Testis (tissue), 3 donors: ENCODE results near the gene SLC22A23. TPM values are rescaled to one million over a fixed set of nuclear protein-coding genes. Genes with fewer than 3 reads are reported as not detected.

Source experiments
- DNase-seq: peaks from one replicate; pipeline ENCODE4 v3.0.0-alpha.2; 2019
- H3K27ac ChIP-seq, 2 donors: fragments of 200-600 bp; sonication (generic); one replicate each; pipeline ENCODE4 v1.5.1; 2019
- H3K27me3 ChIP-seq: fragments of 200-600 bp; sonication (generic); one replicate; pipeline ENCODE4 v1.5.1; 2019
- H3K36me3 ChIP-seq: fragments of 200-600 bp; sonication (generic); one replicate; pipeline ENCODE4 v1.5.1; 2017; ENCODE audit warnings: low read depth; ENCODE audit errors: missing control alignments
- H3K4me1 ChIP-seq: fragments of 200-600 bp; sonication (generic); one replicate; pipeline ENCODE4 v1.5.1; 2019
- H3K4me3 ChIP-seq, 2 donors: fragments of 200-600 bp; sonication (generic); one replicate each; pipeline ENCODE4 v1.5.1; 2017 to 2019
- H3K9me3 ChIP-seq: fragments of 200-600 bp; sonication (generic); one replicate; pipeline ENCODE4 v1.5.1; 2017
- CTCF ChIP-seq, 3 experiments: fragments of 450-650 bp in 2 of 3; fragments of 200-600 bp in 1 of 3; sonication (generic) in 1 of 3; IDR thresholded peaks; one replicate each; pipeline ENCODE4 v1.5.1; 2016 to 2019; ENCODE audit warnings: antibody characterized with exemption in 3 of 3, mild to moderate bottlenecking in 2 of 3, moderate library complexity in 1 of 3
- POLR2A ChIP-seq: fragments of 450-650 bp; IDR thresholded peaks from one replicate; pipeline ENCODE4 v1.6.1; 2017; ENCODE audit warnings: antibody characterized with exemption, mild to moderate bottlenecking, moderate library complexity
- WGBS, 2 donors: methylation state at CpG; one replicate each; pipeline ENCODE4 v1.1.5; 2018; 5-methylcytosine and 5-hydroxymethylcytosine counted together
- intact Hi-C: fragments of 100-400 bp; cut with DNase I; formaldehyde crosslinking; loops from one replicate; pipeline ENCODE4 v1.15.1; 2023; ENCODE audit warnings: low total_unique reads
- polyA plus RNA-seq: library from polyadenylated mRNA; stranded (reverse); fragments of 350-450 nt; fragmentation: Illumina TruSeq; extraction: RNeasy Lipid Tissue Mini Kit (QIAGEN cat#74804); gene quantifications from one replicate; pipeline ENCODE4 v1.2.3, GENCODE V29; 2014; ENCODE audit warnings: low read depth, low replicate concordance; ENCODE audit not compliant: insufficient read depth
- total RNA-seq, 2 donors: library from RNA; depleted of rRNA; stranded (reverse); fragments of >200 nt; gene quantifications; one replicate each; pipeline ENCODE4 v1.2.3, GENCODE V29; 2016

The SLC22A23 gene
- total and polyA plus RNA-seq, 3 donors from 2014 or later: 9.0 to 20.9 (median 14.9) TPM

- DNase-seq: no peak
- Histone ChIP-seq H3K27ac (no peak overlapping the region), H3K4me3 (no peak overlapping the region), H3K4me1 (no peaks in the 10 kb centered on the region), H3K9me3 (no peaks in the 10 kb centered on the region), H3K27me3 (no peaks in the 10 kb centered on the region), H3K36me3 (no peaks in the 10 kb centered on the region)
- intact Hi-C loops: no loop called here
- 94% methylated on average over 5 of the region's 5 CpGs for WGBS, 2 donors
- TF ChIP-seq POLR2A (no peak), CTCF (IDR thresholded peaks at IDR 0.05) (no peak)
Observed at GRCh38 chr6:3371222-3371949, 85.5 kb downstream of the SLC22A23 start.

GRCh38 chr6:3370361-3371221, 86.3 kb downstream of the SLC22A23 start:
- no peak for DNase-seq
- TF ChIP-seq CTCF (IDR thresholded peaks at IDR 0.05) (no peak), POLR2A (no peak)
- no peaks in the 10 kb centered on the region for H3K27me3 ChIP-seq
- H3K4me3 ChIP-seq: no peak overlapping the region
- intact Hi-C loops: no loop called here
- H3K4me1 ChIP-seq: no peaks in the 10 kb centered on the region
- no peak overlapping the region for H3K27ac ChIP-seq
- H3K36me3 ChIP-seq: no peaks in the 10 kb centered on the region
- no peaks in the 10 kb centered on the region for H3K9me3 ChIP-seq
- WGBS, 2 donors: 76 to 77% methylated on average over 13 to 15 of the region's 15 CpGs

- DNase-seq: no peak
- 93 to 95% methylated on average over 5 of the region's 5 CpGs for WGBS, 2 donors
- Histone ChIP-seq H3K27ac (no peak overlapping the region), H3K36me3 (no peaks in the 10 kb centered on the region), H3K4me3 (no peak overlapping the region), H3K4me1 (no peaks in the 10 kb centered on the region), H3K9me3 (no peaks in the 10 kb centered on the region), H3K27me3 (no peaks in the 10 kb centered on the region)
- TF ChIP-seq POLR2A (no peak), CTCF (IDR thresholded peaks at IDR 0.05) (no peak)
- intact Hi-C loops: no loop called here
Observed at GRCh38 chr6:3369985-3370360, 86.9 kb downstream of the SLC22A23 start.

- no peaks in the 10 kb centered on the region for H3K9me3 ChIP-seq
- H3K27ac ChIP-seq: no peak overlapping the region
- no peaks in the 10 kb centered on the region for H3K27me3 ChIP-seq
- intact Hi-C loops: no loop called here
- 73 to 78% methylated on average over 4 of the region's 4 CpGs for WGBS, 2 donors
- DNase-seq: no peak
- TF ChIP-seq CTCF (IDR thresholded peaks at IDR 0.05): no peak
- no peak for TF ChIP-seq POLR2A
- H3K4me3 ChIP-seq: no peak overlapping the region
- H3K36me3 ChIP-seq: no peaks in the 10 kb centered on the region
- H3K4me1 ChIP-seq: no peaks in the 10 kb centered on the region
Observed at GRCh38 chr6:3368685-3369084, 88.2 kb downstream of the SLC22A23 start.
